Measurements from ENCODE around the gene ELL2. TPM values are rescaled to one million over a fixed set of nuclear protein-coding genes. Genes with fewer than 3 reads are reported as not detected.
A peak's percentile ranks its signal among the peaks of the same experiment; 100 is the strongest.

The ELL2 gene
- total and polyA plus RNA-seq, 3 experiments from 2014 or later: 5.0 to 91.3 (median 90.6) TPM

DNA sequence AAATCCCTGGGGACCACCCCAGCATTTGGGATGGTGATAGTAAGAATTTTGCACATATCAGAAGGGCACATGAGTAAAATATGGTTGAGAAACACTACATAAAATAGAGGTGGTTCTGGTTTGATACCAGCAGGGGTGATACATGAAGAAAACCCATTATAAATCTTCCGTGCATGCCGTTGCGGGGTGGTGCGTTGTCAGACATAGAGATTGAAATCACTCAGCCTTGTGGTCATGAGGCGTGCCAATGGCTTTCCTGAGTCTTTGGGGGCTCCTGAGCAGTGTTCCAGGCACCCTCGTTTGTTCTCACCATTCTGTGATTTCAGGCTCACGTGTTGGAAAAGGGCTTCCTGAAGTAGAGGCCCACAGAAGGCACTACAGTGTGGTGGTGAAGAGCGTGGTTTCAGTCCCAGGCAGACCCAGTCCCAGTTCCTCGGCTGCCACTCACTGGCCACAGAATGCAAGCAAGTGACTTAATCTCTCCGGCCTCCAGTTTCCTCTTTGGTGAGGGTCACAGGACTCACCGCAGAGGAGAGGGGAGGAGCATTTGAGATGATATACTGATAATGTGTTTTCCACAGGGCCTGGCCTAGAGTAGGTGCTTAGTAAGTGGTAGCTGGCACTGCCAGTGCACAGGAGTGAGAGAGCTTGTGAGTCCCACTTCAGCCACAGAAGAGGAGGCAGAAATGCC, 118.7 kb downstream of the ELL2 start:
- DNase-seq: peak; percentile 29 to 61 (median 43)
- Histone ChIP-seq H3K9me3 (ENCODE audit: low read length) (no peaks in the 10 kb centered on the region), H3K27me3 (ENCODE audit: insufficient read depth, low read length, poor library complexity, severe bottlenecking) (no peaks in the 10 kb centered on the region), H3K27ac (ENCODE audit: low read depth, low read length) (no peak overlapping the region), H3K4me3 (ENCODE audit: low read length) (no peak overlapping the region), H3K4me1 (ENCODE audit: insufficient read depth, low read length) (peaks cover 10% of the 10 kb centered on the region), H3K36me3 (ENCODE audit: insufficient read depth, low read length) (no peaks in the 10 kb centered on the region)
- Mint-ChIP-seq H3K36me3 (no peaks in the 10 kb centered on the region), H3K4me3 (peak overlapping the region; percentile 16 to 78 (median 50)), H3K9me3 (no peaks in the 10 kb centered on the region), H3K4me1 (peaks cover 12 to 13% (median 13%) of the 10 kb centered on the region in 3 donors), H3K27me3 (no peaks in the 10 kb centered on the region), H3K27ac (peak overlapping the region; percentile 48 to 94 (median 86))
- CTCF ChIA-PET: interaction anchor here (0.7 to 14.4 kb wide), 10 partner anchors 11 to 197 kb away, joined by 3 to 278 read pairs (median 4); partner anchors contain the start of genes GLRX and RFESD
- POLR2A ChIA-PET: interaction anchor here (0.9 to 1.4 kb wide), 2 partner anchors 26 to 34 kb away, joined by 3 to 7 read pairs; no protein-coding TSS in a partner anchor

DNA sequence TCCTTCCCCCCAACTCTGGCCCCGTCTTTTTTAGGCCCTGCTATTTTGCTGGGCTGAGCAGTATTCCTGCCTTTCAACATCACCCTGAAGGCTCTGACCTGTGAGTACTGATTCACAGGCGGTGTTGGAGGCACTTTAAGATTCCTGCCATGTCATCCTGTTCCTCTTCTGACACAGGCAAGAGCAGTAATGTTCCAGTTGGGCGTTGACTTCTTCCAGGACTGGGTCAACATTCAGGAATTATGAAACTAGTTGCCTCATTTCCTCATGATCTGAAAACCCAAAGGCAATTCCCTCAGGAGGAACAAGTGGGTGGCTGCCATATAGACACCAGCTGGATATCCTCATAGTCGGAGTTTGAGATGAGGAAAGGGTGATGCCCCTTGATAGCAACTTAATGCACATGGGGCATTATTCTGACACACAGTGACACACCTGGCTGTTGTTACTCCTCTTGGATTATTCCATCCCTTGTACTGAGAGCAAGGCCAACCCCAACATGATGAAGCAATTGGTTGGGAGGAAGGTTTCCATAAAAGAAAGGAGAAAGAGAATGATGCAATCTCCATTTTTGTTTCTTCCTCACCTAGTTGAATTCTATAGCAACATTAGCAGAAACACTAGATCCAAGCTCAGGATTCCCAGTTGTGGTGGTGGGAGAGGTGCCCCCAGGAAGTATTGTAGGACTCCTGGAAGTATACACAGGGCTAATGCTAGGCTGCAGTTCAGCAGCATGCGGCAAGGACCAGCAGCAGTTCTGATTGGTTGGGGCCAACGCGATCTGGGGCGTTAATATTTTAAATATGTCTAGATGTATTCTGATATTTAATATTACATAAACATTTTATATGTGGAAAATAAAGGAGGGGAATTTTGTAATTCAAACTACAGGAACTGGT, 119.5 kb downstream of the ELL2 start:
- POLR2A ChIA-PET: interaction anchor here (0.6 kb wide), 1 partner anchor 87 kb away, joined by 3 read pairs; no protein-coding TSS in a partner anchor
- peaks cover 10% of the 10 kb centered on the region for H3K4me1 ChIP-seq (ENCODE audit: insufficient read depth, low read length)
- H3K27me3 ChIP-seq (ENCODE audit: insufficient read depth, low read length, poor library complexity, severe bottlenecking): no peaks in the 10 kb centered on the region
- H3K27ac Mint-ChIP-seq: peak overlapping the region in 4 of 8 donors; percentile 57 to 94 (median 82)
- H3K4me1 Mint-ChIP-seq: peaks cover 13 to 18% (median 16%) of the 10 kb centered on the region in 3 donors
- H3K27me3 Mint-ChIP-seq: no peaks in the 10 kb centered on the region
- peak overlapping the region in 1 of 7 donors; percentile 74 for H3K4me3 Mint-ChIP-seq
- no peaks in the 10 kb centered on the region for H3K9me3 Mint-ChIP-seq
- H3K4me3 ChIP-seq (ENCODE audit: low read length): no peak overlapping the region
- H3K9me3 ChIP-seq (ENCODE audit: low read length): no peaks in the 10 kb centered on the region
- H3K27ac ChIP-seq (ENCODE audit: low read depth, low read length): no peak overlapping the region
- DNase-seq: no peak
- CTCF ChIA-PET: interaction anchor here (1.3 to 8.7 kb wide), 3 partner anchors 10 to 61 kb away, joined by 5 to 105 read pairs (median 93); partner anchors contain the start of gene GLRX
- H3K36me3 Mint-ChIP-seq: no peaks in the 10 kb centered on the region
- no peaks in the 10 kb centered on the region for H3K36me3 ChIP-seq (ENCODE audit: insufficient read depth, low read length)

GRCh38 chr5:95840956-95841705, 120.5 kb downstream of the ELL2 start:
- no peaks in the 10 kb centered on the region for H3K27me3 Mint-ChIP-seq
- CTCF ChIA-PET: interaction anchor here (0.7 to 8.7 kb wide), 5 partner anchors 9 to 177 kb away, joined by 3 to 105 read pairs (median 5); partner anchors contain the start of gene GLRX
- Histone ChIP-seq H3K4me3 (ENCODE audit: low read length) (no peak overlapping the region), H3K36me3 (ENCODE audit: insufficient read depth, low read length) (no peaks in the 10 kb centered on the region), H3K27ac (ENCODE audit: low read depth, low read length) (no peak overlapping the region), H3K27me3 (ENCODE audit: insufficient read depth, low read length, poor library complexity, severe bottlenecking) (no peaks in the 10 kb centered on the region), H3K4me1 (ENCODE audit: insufficient read depth, low read length) (peaks cover 19% of the 10 kb centered on the region), H3K9me3 (ENCODE audit: low read length) (no peaks in the 10 kb centered on the region)
- H3K4me1 Mint-ChIP-seq: peaks cover 19 to 28% (median 22%) of the 10 kb centered on the region in 3 donors
- POLR2A ChIA-PET: interaction anchor here (0.7 kb wide), 2 partner anchors 20 to 93 kb away, joined by 3 to 9 read pairs; no protein-coding TSS in a partner anchor
- H3K9me3 Mint-ChIP-seq: no peaks in the 10 kb centered on the region
- H3K27ac Mint-ChIP-seq: no peak overlapping the region
- H3K36me3 Mint-ChIP-seq: no peaks in the 10 kb centered on the region
- no peak for DNase-seq
- H3K4me3 Mint-ChIP-seq: no peak overlapping the region

- ChIA-PET CTCF (interaction anchor here (0.7 to 8.7 kb wide), 3 partner anchors 10 to 58 kb away, joined by 3 to 105 read pairs (median 93); partner anchors contain the start of gene GLRX), POLR2A (interaction anchor here (0.5 kb wide), 1 partner anchor 42 kb away, joined by 3 read pairs; no protein-coding TSS in a partner anchor)
- peaks cover 0 to 3% (median 0%) of the 10 kb centered on the region in 3 donors for H3K36me3 Mint-ChIP-seq
- H3K27me3 Mint-ChIP-seq: no peaks in the 10 kb centered on the region
- H3K4me1 Mint-ChIP-seq: peaks cover 28 to 36% (median 29%) of the 10 kb centered on the region in 3 donors
- H3K9me3 Mint-ChIP-seq: no peaks in the 10 kb centered on the region
- H3K27me3 ChIP-seq (ENCODE audit: insufficient read depth, low read length, poor library complexity, severe bottlenecking): no peaks in the 10 kb centered on the region
- no peak for DNase-seq
- H3K9me3 ChIP-seq (ENCODE audit: low read length): no peaks in the 10 kb centered on the region
- no peaks in the 10 kb centered on the region for H3K36me3 ChIP-seq (ENCODE audit: insufficient read depth, low read length)
- no peak overlapping the region for H3K4me3 ChIP-seq (ENCODE audit: low read length)
- H3K4me1 ChIP-seq (ENCODE audit: insufficient read depth, low read length): peaks cover 26% of the 10 kb centered on the region
- H3K4me3 Mint-ChIP-seq: no peak overlapping the region
- peak overlapping the region in 3 of 8 donors; percentile 28 to 66 (median 42) for H3K27ac Mint-ChIP-seq
- no peak overlapping the region for H3K27ac ChIP-seq (ENCODE audit: low read depth, low read length)
Observed at GRCh38 chr5:95839658-95840057, 122.0 kb downstream of the ELL2 start.

DNA sequence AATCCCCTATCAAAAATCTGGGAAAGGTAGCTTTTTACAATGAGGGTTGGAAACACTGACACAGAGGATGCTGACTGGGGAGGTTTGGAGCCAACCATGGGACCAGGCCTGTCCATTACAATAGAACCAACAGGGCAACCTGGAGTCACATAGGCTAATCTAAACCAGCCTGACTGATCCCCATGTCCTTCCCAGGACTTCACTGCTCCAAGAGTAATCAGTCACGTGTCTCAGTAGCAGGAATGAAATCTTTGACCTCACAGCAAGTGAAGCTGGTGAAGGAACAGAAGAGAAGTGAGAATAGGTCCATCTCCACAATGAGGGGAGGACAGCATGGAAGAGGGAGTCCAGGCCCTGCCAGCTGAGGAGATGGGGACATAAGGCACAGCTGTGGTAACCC, 123.1 kb downstream of the ELL2 start:
- Mint-ChIP-seq H3K36me3 (peaks cover 0 to 4% (median 0%) of the 10 kb centered on the region in 3 donors), H3K27ac (peak overlapping the region in 2 of 8 donors; percentile 29 to 82), H3K4me1 (peaks cover 38 to 46% (median 40%) of the 10 kb centered on the region in 3 donors), H3K4me3 (no peak overlapping the region), H3K27me3 (no peaks in the 10 kb centered on the region), H3K9me3 (no peaks in the 10 kb centered on the region)
- POLR2A ChIA-PET: interaction anchor here (1.2 kb wide), 1 partner anchor 41 kb away, joined by 3 read pairs; no protein-coding TSS in a partner anchor
- Histone ChIP-seq H3K9me3 (ENCODE audit: low read length) (no peaks in the 10 kb centered on the region), H3K4me3 (ENCODE audit: low read length) (no peak overlapping the region), H3K4me1 (ENCODE audit: insufficient read depth, low read length) (peaks cover 32% of the 10 kb centered on the region), H3K36me3 (ENCODE audit: insufficient read depth, low read length) (no peaks in the 10 kb centered on the region), H3K27me3 (ENCODE audit: insufficient read depth, low read length, poor library complexity, severe bottlenecking) (no peaks in the 10 kb centered on the region), H3K27ac (ENCODE audit: low read depth, low read length) (no peak overlapping the region)
- CTCF ChIA-PET: interaction anchor here (8.4 to 8.7 kb wide), 2 partner anchors 18 to 57 kb away, joined by 93 to 105 read pairs; partner anchors contain the start of gene GLRX
- DNase-seq: no peak

GRCh38 chr5:95838001-95838520, 123.6 kb downstream of the ELL2 start:
- H3K4me1 Mint-ChIP-seq: peaks cover 38 to 46% (median 39%) of the 10 kb centered on the region in 3 donors
- H3K36me3 ChIP-seq (ENCODE audit: insufficient read depth, low read length): no peaks in the 10 kb centered on the region

More at GRCh38 chr5:95838001-95838520, 123.6 kb downstream of the ELL2 start:
- no peak overlapping the region for H3K27ac ChIP-seq (ENCODE audit: low read depth, low read length)
- Mint-ChIP-seq H3K27me3 (no peaks in the 10 kb centered on the region), H3K9me3 (no peaks in the 10 kb centered on the region), H3K27ac (peak overlapping the region in 1 of 8 donors; percentile 86), H3K4me3 (no peak overlapping the region), H3K36me3 (peaks cover 0 to 4% (median 0%) of the 10 kb centered on the region in 3 donors)
- no peaks in the 10 kb centered on the region for H3K27me3 ChIP-seq (ENCODE audit: insufficient read depth, low read length, poor library complexity, severe bottlenecking)
- H3K9me3 ChIP-seq (ENCODE audit: low read length): no peaks in the 10 kb centered on the region
- POLR2A ChIA-PET: interaction anchor here (0.9 to 1.2 kb wide), 2 partner anchors 19 to 41 kb away, joined by 3 to 6 read pairs; no protein-coding TSS in a partner anchor
- peaks cover 32% of the 10 kb centered on the region for H3K4me1 ChIP-seq (ENCODE audit: insufficient read depth, low read length)
- DNase-seq: no peak
- no peak overlapping the region for H3K4me3 ChIP-seq (ENCODE audit: low read length)
- CTCF ChIA-PET: interaction anchor here (3.9 to 8.7 kb wide), 3 partner anchors 8 to 57 kb away, joined by 17 to 105 read pairs (median 93); partner anchors contain the start of gene GLRX
